T-helper 1 cell treated with Interleukin-12 subunit alpha and Interleukin-12 subunit beta and Interleukin-4 antibody, amounts not matched to agents 30 ng/mL and 1 ng/mL, for 36 hours (primary cell): Measurements from ENCODE around the gene KDM2B. TPM values are rescaled to one million over a fixed set of nuclear protein-coding genes. Genes with fewer than 3 reads are reported as not detected.

Experiments
- intact Hi-C: fragments of 100-400 bp; cut with micrococcal nuclease; formaldehyde crosslinking; loops from one replicate; pipeline ENCODE4 v1.15.1; 2024
- total RNA-seq: library from RNA; stranded (reverse); gene quantifications from 2 replicates; pipeline ENCODE4 v1.2.3, GENCODE V29; 2022

Gene KDM2B
- total RNA-seq, 1 donor from 2014 or later: 55.2 TPM

GRCh38 chr12:121590476-121591143 lies 9.8 kb upstream of the KDM2B start:
- intact Hi-C loops: loop anchor here (1.0 to 5.0 kb wide), 8 partner anchors 9 to 458 kb away; partner anchors contain the start of genes ANAPC5, CAMKK2, KDM2B and ORAI1

GRCh38 chr12:121584885-121585284 lies 4.1 kb upstream of the KDM2B start:
- intact Hi-C loops: loop anchor here (5.0 kb wide), 2 partner anchors 48 to 118 kb away; no protein-coding TSS in a partner anchor

GRCh38 chr12:121583334-121583661 lies 2.5 kb upstream of the KDM2B start:
- intact Hi-C loops: loop anchor here (5.0 kb wide), 2 partner anchors 46 to 116 kb away; no protein-coding TSS in a partner anchor

GRCh38 chr12:121582583-121583333 lies 1.9 kb upstream of the KDM2B start:
- intact Hi-C loops: loop anchor here (5.0 kb wide), 2 partner anchors 45 to 115 kb away; no protein-coding TSS in a partner anchor

- intact Hi-C loops: loop anchor here (1.0 to 5.0 kb wide), 4 partner anchors 8 to 115 kb away; no protein-coding TSS in a partner anchor
These were observed 1.0 kb upstream of the KDM2B start for GRCh38 chr12:121581686-121582429.

- intact Hi-C loops: loop anchor here (1.0 to 5.0 kb wide), 5 partner anchors 43 to 113 kb away; partner anchors contain the start of gene ORAI1
These were observed 598 bp downstream of the KDM2B start for GRCh38 chr12:121579981-121580868.

GRCh38 chr12:121579190-121579791 lies 1.5 kb downstream of the KDM2B start:
- intact Hi-C loops: no loop called here

- intact Hi-C loops: no loop called here
These were observed 2.3 kb downstream of the KDM2B start for GRCh38 chr12:121578230-121579189.

- intact Hi-C loops: no loop called here
These were observed 3.2 kb downstream of the KDM2B start for GRCh38 chr12:121577443-121578180.

- intact Hi-C loops: no loop called here
These were observed 3.9 kb downstream of the KDM2B start for GRCh38 chr12:121576851-121577391.

- intact Hi-C loops: no loop called here
These were observed 4.7 kb downstream of the KDM2B start for GRCh38 chr12:121575952-121576625.

GRCh38 chr12:121575051-121575450 lies 5.8 kb downstream of the KDM2B start:
- intact Hi-C loops: no loop called here

GRCh38 chr12:121574025-121574424 lies 6.8 kb downstream of the KDM2B start:
- intact Hi-C loops: no loop called here

GRCh38 chr12:121571920-121572319 lies 8.9 kb downstream of the KDM2B start:
- intact Hi-C loops: no loop called here

- intact Hi-C loops: no loop called here
These were observed 10.1 kb downstream of the KDM2B start for GRCh38 chr12:121570467-121571283.

GRCh38 chr12:121568971-121569751 lies 11.7 kb downstream of the KDM2B start:
- intact Hi-C loops: no loop called here
